ENCODE data around the gene MYO15B. TPM values are rescaled to one million over a fixed set of nuclear protein-coding genes. Genes with fewer than 3 reads are reported as not detected.

Gene MYO15B
- polyA plus RNA-seq, 1 experiment: 0.52 TPM

DNA sequence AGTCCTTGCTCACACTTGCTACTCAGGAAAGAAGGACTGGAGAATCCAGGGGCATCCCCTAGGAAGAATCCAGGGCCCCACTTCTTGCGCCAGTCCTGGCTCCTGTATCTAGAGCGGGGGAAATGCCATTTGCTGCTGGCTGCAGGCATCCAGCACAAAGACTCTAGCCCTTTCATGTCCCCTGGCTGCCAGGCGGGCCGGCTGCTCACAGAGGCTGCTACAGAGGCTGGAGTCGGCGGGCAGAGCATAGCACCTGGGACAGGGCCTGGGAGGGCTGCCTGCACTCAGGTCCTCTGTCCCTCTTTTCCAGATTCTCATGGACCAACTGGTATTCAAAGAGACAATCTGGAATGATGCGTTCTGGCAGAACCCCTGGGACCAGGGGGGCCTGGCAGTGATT lies 59.5 kb downstream of the MYO15B start:
- H3K9me3 ChIP-seq (ENCODE audit: control insufficient read depth, insufficient read depth, low read length): no peaks in the 10 kb centered on the region
- no peak for DNase-seq (ENCODE audit: low read depth, low spot score)
- H3K27me3 ChIP-seq (ENCODE audit: control insufficient read depth, insufficient read depth, low read length): no peaks in the 10 kb centered on the region
- no peak overlapping the region for H3K4me3 ChIP-seq (ENCODE audit: low read depth, low read length)
- TF ChIP-seq, protein P1, sequence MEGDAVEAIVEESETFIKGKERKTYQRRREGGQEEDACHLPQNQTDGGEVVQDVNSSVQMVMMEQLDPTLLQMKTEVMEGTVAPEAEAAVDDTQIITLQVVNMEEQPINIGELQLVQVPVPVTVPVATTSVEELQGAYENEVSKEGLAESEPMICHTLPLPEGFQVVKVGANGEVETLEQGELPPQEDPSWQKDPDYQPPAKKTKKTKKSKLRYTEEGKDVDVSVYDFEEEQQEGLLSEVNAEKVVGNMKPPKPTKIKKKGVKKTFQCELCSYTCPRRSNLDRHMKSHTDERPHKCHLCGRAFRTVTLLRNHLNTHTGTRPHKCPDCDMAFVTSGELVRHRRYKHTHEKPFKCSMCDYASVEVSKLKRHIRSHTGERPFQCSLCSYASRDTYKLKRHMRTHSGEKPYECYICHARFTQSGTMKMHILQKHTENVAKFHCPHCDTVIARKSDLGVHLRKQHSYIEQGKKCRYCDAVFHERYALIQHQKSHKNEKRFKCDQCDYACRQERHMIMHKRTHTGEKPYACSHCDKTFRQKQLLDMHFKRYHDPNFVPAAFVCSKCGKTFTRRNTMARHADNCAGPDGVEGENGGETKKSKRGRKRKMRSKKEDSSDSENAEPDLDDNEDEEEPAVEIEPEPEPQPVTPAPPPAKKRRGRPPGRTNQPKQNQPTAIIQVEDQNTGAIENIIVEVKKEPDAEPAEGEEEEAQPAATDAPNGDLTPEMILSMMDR (IDR thresholded peaks at IDR 0.05; ENCODE audit: low read depth, low read length): no peak
- no peak overlapping the region for H3K27ac ChIP-seq (ENCODE audit: low read depth, low read length)
- ChIA-PET CTCF (interaction anchor here (2.2 to 16.8 kb wide), 2 partner anchors 14 to 101 kb away, joined by 7 to 226 read pairs; partner anchors contain the start of gene SMIM5), POLR2A (no interaction called here)

- TF ChIP-seq, protein P1 (IDR thresholded peaks at IDR 0.05; ENCODE audit: low read depth, low read length): no peak
- H3K4me3 ChIP-seq (ENCODE audit: low read depth, low read length): no peak overlapping the region
Observed at GRCh38 chr17:75647921-75648320, 60.3 kb downstream of the MYO15B start.

DNA sequence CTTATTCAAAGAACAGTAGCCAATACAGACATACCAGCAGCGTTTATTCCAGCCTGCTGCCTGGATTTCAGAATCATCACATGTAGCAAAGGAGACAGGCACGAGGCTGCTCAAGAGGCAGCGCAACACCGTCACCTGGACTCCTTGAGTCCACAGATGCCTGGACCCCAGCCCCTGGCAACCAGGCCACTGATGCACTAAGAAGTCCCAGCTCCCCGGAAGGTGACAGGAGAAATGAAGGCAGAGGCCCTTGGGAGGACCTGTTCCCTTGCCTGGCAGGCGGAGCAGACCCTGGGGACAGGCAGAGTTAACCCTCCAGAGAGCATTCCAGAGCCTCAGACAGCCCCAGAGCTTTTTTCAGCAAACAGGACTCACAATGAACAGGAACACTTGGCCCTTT lies 62.1 kb downstream of the MYO15B start:
- no peak for DNase-seq (ENCODE audit: low read depth, low spot score)
- H3K9me3 ChIP-seq (ENCODE audit: control insufficient read depth, insufficient read depth, low read length): no peaks in the 10 kb centered on the region
- TF ChIP-seq, protein P1 (IDR thresholded peaks at IDR 0.05; ENCODE audit: low read depth, low read length): no peak
- CTCF ChIA-PET: interaction anchor here (2.1 to 16.8 kb wide), 2 partner anchors 16 to 98 kb away, joined by 8 to 226 read pairs; partner anchors contain the start of gene SMIM5
- H3K27me3 ChIP-seq (ENCODE audit: control insufficient read depth, insufficient read depth, low read length): no peaks in the 10 kb centered on the region
- H3K4me3 ChIP-seq (ENCODE audit: low read depth, low read length): no peak overlapping the region
- POLR2A ChIA-PET: no interaction called here
- H3K27ac ChIP-seq (ENCODE audit: low read depth, low read length): no peak overlapping the region

More at GRCh38 chr17:75647921-75648320, 60.3 kb downstream of the MYO15B start:
- Histone ChIP-seq H3K9me3 (ENCODE audit: control insufficient read depth, insufficient read depth, low read length) (no peaks in the 10 kb centered on the region), H3K27ac (ENCODE audit: low read depth, low read length) (no peak overlapping the region), H3K27me3 (ENCODE audit: control insufficient read depth, insufficient read depth, low read length) (no peaks in the 10 kb centered on the region)
- ChIA-PET POLR2A (interaction anchor here (0.5 kb wide), 1 partner anchor 231 kb away, joined by 3 read pairs; no protein-coding TSS in a partner anchor), CTCF (interaction anchor here (2.2 to 16.8 kb wide), 2 partner anchors 15 to 100 kb away, joined by 7 to 226 read pairs; partner anchors contain the start of gene SMIM5)
- DNase-seq (ENCODE audit: low read depth, low spot score): no peak

DNA sequence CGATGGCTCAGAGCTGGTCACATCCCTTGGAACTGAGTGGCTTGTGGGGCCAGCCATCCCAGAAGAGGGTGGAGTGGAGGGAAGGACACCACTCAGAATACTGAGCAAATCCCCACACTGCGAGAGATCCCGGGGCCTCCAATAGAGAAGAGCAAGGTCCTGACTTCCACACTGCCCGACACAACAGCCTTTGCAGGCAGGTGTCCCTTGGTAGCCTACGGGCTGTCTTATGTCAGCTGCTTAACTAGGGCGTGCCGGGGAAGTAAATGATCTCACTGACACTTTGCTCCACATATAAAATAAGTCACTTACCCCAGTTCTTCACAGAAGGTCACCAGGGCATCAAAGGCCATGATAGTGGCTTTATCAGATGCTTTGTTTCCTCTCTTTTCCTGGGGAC lies 63.3 kb downstream of the MYO15B start:
- CTCF ChIA-PET: interaction anchor here (3.3 to 16.8 kb wide), 2 partner anchors 17 to 98 kb away, joined by 21 to 226 read pairs; partner anchors contain the start of gene SMIM5
- POLR2A ChIA-PET: no interaction called here
- H3K27me3 ChIP-seq (ENCODE audit: control insufficient read depth, insufficient read depth, low read length): no peaks in the 10 kb centered on the region
- H3K4me3 ChIP-seq (ENCODE audit: low read depth, low read length): no peak overlapping the region
- H3K9me3 ChIP-seq (ENCODE audit: control insufficient read depth, insufficient read depth, low read length): no peaks in the 10 kb centered on the region
- TF ChIP-seq, protein P1 (IDR thresholded peaks at IDR 0.05; ENCODE audit: low read depth, low read length): no peak
- H3K27ac ChIP-seq (ENCODE audit: low read depth, low read length): no peak overlapping the region
- no peak for DNase-seq (ENCODE audit: low read depth, low spot score)

GRCh38 chr17:75652341-75652740 lies 64.7 kb downstream of the MYO15B start:
- TF ChIP-seq, protein P1 (IDR thresholded peaks at IDR 0.05; ENCODE audit: low read depth, low read length): no peak
- H3K27ac ChIP-seq (ENCODE audit: low read depth, low read length): no peak overlapping the region
- no peaks in the 10 kb centered on the region for H3K9me3 ChIP-seq (ENCODE audit: control insufficient read depth, insufficient read depth, low read length)
- H3K27me3 ChIP-seq (ENCODE audit: control insufficient read depth, insufficient read depth, low read length): no peaks in the 10 kb centered on the region
- DNase-seq (ENCODE audit: low read depth, low spot score): no peak
- ChIA-PET CTCF (interaction anchor here (0.5 to 16.8 kb wide), 6 partner anchors 8 to 96 kb away, joined by 3 to 226 read pairs (median 10); partner anchors contain the start of gene SMIM5), POLR2A (no interaction called here)
- no peak overlapping the region for H3K4me3 ChIP-seq (ENCODE audit: low read depth, low read length)
